ENCODE results near the gene TSC22D3. TPM values are rescaled to one million over a fixed set of nuclear protein-coding genes. Genes with fewer than 3 reads are reported as not detected.
A peak's percentile ranks its signal among the peaks of the same experiment; 100 is the strongest.

TSC22D3 gene
- total RNA-seq, 2 donors from 2014 or later: 9.9 to 10.5 TPM

DNA sequence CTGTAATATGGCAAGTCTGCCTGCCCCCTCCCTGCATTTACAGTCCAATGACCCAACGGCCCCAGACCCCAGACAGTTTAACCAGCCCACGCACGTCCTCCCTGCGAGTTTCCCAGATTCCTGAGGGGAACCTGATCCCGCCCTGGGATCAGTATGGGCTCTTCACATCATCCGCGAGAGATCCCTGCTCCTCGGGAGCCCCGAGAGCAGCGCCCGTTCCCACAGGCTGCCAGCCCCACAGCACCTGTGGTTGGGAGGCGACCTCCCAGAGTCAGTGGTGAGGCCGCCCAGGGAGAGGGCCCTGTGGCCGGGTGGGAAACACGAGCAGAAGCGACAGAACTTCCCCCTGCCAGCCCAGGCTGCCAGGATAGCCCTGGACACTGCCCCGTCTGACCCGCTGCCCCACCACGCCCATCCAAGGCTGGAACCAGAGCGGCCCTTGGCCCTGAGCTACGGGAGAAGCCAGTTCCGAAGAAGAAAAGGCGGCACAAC, 32.8 kb downstream of the TSC22D3 start:
- peak overlapping the region; percentile 68 for H3K4me3 Mint-ChIP-seq
- DNase-seq: peak; percentile 56
- no peaks in the 10 kb centered on the region for H3K36me3 Mint-ChIP-seq (ENCODE audit: low read depth)
- peaks cover 13% of the 10 kb centered on the region for H3K4me1 Mint-ChIP-seq
- H3K27me3 Mint-ChIP-seq (ENCODE audit: insufficient read depth): peaks cover 100% of the 10 kb centered on the region
- H3K9me3 ChIP-seq (ENCODE audit: control insufficient read depth, low read length): no peaks in the 10 kb centered on the region
- no peak overlapping the region for H3K9ac ChIP-seq (ENCODE audit: extremely low read depth, low read length, poor library complexity, severe bottlenecking)
- peaks cover 100% of the 10 kb centered on the region for H3K27me3 ChIP-seq (ENCODE audit: control insufficient read depth, insufficient read depth, low read length, poor library complexity, severe bottlenecking)
- peaks cover 9% of the 10 kb centered on the region for H3K9me3 Mint-ChIP-seq
- no peak overlapping the region for H3K27ac ChIP-seq (ENCODE audit: low read depth, low read length)
- no peaks in the 10 kb centered on the region for H3K36me3 ChIP-seq (ENCODE audit: control insufficient read depth, insufficient read depth, low read length)
- WGBS, 2 experiments (ENCODE audit: insufficient coverage in 1 of 2, insufficient read length in 1 of 2): 68% methylated on average over 22 of the region's 23 CpGs; no CpG with 5 or more reads in 1 of the 2 experiments
- H3K4me1 ChIP-seq (ENCODE audit: control insufficient read depth, insufficient read depth, low read length): no peaks in the 10 kb centered on the region
- no peak overlapping the region for H3K27ac Mint-ChIP-seq
- TF ChIP-seq CTCF (conservative IDR thresholded peaks at IDR 0.05): no peak
- H3K4me3 ChIP-seq (ENCODE audit: low read length): no peak overlapping the region

GRCh38 chrX:107741404-107741790, 34.2 kb downstream of the TSC22D3 start:
- H3K9ac ChIP-seq (ENCODE audit: extremely low read depth, low read length, poor library complexity, severe bottlenecking): no peak overlapping the region
- Mint-ChIP-seq H3K27ac (no peak overlapping the region), H3K4me3 (peak overlapping the region; percentile 68), H3K36me3 (ENCODE audit: low read depth) (no peaks in the 10 kb centered on the region), H3K9me3 (peaks cover 9% of the 10 kb centered on the region), H3K27me3 (ENCODE audit: insufficient read depth) (peaks cover 91% of the 10 kb centered on the region), H3K4me1 (peaks cover 26% of the 10 kb centered on the region)
- 79 to 96% methylated on average over 4 to 7 of the region's 7 CpGs for WGBS, 2 experiments (ENCODE audit: insufficient coverage in 1 of 2, insufficient read length in 1 of 2)
- no peaks in the 10 kb centered on the region for H3K9me3 ChIP-seq (ENCODE audit: control insufficient read depth, low read length)
- no peak overlapping the region for H3K4me3 ChIP-seq (ENCODE audit: low read length)
- TF ChIP-seq CTCF (conservative IDR thresholded peaks at IDR 0.05): no peak
- H3K27ac ChIP-seq (ENCODE audit: low read depth, low read length): no peak overlapping the region
- H3K27me3 ChIP-seq (ENCODE audit: control insufficient read depth, insufficient read depth, low read length, poor library complexity, severe bottlenecking): peaks cover 89% of the 10 kb centered on the region
- DNase-seq: no peak
- no peaks in the 10 kb centered on the region for H3K36me3 ChIP-seq (ENCODE audit: control insufficient read depth, insufficient read depth, low read length)
- H3K4me1 ChIP-seq (ENCODE audit: control insufficient read depth, insufficient read depth, low read length): no peaks in the 10 kb centered on the region

- DNase-seq: no peak
- Mint-ChIP-seq H3K9me3 (peaks cover 9% of the 10 kb centered on the region), H3K27me3 (ENCODE audit: insufficient read depth) (peaks cover 87% of the 10 kb centered on the region), H3K4me1 (peaks cover 29% of the 10 kb centered on the region), H3K4me3 (no peak overlapping the region), H3K36me3 (ENCODE audit: low read depth) (no peaks in the 10 kb centered on the region), H3K27ac (no peak overlapping the region)
- Histone ChIP-seq H3K9ac (ENCODE audit: extremely low read depth, low read length, poor library complexity, severe bottlenecking) (no peak overlapping the region), H3K4me1 (ENCODE audit: control insufficient read depth, insufficient read depth, low read length) (no peaks in the 10 kb centered on the region), H3K4me3 (ENCODE audit: low read length) (no peak overlapping the region), H3K27me3 (ENCODE audit: control insufficient read depth, insufficient read depth, low read length, poor library complexity, severe bottlenecking) (peaks cover 71% of the 10 kb centered on the region), H3K36me3 (ENCODE audit: control insufficient read depth, insufficient read depth, low read length) (no peaks in the 10 kb centered on the region), H3K9me3 (ENCODE audit: control insufficient read depth, low read length) (no peaks in the 10 kb centered on the region), H3K27ac (ENCODE audit: low read depth, low read length) (no peak overlapping the region)
- 93% methylated on average over 3 of the region's 3 CpGs; no CpG with 5 or more reads in 1 of the 2 experiments for WGBS, 2 experiments (ENCODE audit: insufficient coverage in 1 of 2, insufficient read length in 1 of 2)
- no peak for TF ChIP-seq CTCF (conservative IDR thresholded peaks at IDR 0.05)
Observed at GRCh38 chrX:107739541-107739940, 36.0 kb downstream of the TSC22D3 start.

Measured in endodermal cell (in vitro differentiated cells).